GM13977 (cell line): ENCODE measurements around the gene CYP4F11.
"Not testable (repeated sequence)": the region's sequence is repeated elsewhere in the genome, so short reads cannot be mapped to it uniquely, and the experiment has no call there.

Experiments used
- DNase-seq: peaks from one replicate; pipeline ENCODE4 v3.0.0; 2012; ENCODE audit warnings: low spot score
- in situ Hi-C: fragments of 300-500 bp; cut with MboI; formaldehyde crosslinking; loops from one replicate; pipeline ENCODE4 v1.12.0; 2022; ENCODE audit warnings: low sequenced_read_pairs, low pct_unique_long_range_greater_than_20kb, mixed read lengths, inconsistent platforms; ENCODE audit not compliant: unreplicated experiment
- TF ChIP-seq, protein P1 (sequence below): IDR thresholded peaks from 2 replicates; pipeline ENCODE4 v1.5.1; 2012; ENCODE audit warnings: mild to moderate bottlenecking, control low read depth; ENCODE audit not compliant: insufficient read depth; ENCODE audit errors: extremely low read depth, missing control alignments

CYP4F11 gene

DNA sequence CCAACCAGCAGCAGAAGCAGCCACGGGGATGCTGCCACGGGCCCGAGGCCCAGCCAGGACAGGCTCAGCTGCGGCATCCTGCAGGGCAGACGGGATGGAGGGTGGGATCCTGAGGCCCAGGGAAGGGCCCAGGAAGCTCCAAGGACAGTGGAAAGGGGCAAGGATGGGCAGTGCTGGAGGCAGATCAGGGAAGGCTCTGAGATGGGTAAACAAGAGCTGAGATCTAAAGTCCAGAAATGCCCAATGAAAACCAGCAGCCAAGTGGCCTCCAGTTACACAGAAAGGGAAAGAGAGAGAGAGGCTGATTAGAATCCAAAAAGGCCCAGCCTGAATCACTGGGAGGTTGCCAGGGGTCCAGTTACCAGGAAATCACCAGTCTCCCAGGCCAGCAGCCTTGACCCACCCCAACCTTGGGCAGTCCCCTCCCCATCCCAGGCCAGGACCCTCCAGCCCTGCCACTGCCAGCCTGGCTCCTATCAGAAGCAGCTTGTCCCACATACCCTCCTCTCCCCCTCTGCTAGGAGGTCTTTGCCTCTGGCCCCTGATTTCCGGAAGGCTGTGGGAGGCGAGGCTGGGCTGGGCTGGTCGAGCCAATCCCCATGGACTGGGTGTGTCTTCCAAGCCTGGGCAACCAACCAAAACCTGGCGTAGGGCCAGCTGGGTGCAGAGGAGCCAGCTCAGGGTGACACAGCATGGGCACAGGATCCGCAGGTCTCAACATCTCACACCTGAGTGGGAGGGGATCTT is at the start of gene CYP4F11:
CYP4F11 (minus strand) TSS at position 198 of the 747 bp plus-strand sequence; CDS start at position 77, 121 bp downstream.
- in situ Hi-C loops, result loop anchor here (25.0 kb wide), 1 partner anchor 872 kb away; no protein-coding TSS in a partner anchor
- DNase-seq, result no peak
- TF ChIP-seq, protein P1, sequence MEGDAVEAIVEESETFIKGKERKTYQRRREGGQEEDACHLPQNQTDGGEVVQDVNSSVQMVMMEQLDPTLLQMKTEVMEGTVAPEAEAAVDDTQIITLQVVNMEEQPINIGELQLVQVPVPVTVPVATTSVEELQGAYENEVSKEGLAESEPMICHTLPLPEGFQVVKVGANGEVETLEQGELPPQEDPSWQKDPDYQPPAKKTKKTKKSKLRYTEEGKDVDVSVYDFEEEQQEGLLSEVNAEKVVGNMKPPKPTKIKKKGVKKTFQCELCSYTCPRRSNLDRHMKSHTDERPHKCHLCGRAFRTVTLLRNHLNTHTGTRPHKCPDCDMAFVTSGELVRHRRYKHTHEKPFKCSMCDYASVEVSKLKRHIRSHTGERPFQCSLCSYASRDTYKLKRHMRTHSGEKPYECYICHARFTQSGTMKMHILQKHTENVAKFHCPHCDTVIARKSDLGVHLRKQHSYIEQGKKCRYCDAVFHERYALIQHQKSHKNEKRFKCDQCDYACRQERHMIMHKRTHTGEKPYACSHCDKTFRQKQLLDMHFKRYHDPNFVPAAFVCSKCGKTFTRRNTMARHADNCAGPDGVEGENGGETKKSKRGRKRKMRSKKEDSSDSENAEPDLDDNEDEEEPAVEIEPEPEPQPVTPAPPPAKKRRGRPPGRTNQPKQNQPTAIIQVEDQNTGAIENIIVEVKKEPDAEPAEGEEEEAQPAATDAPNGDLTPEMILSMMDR, result no peak

- in situ Hi-C loops, result no loop called here
- TF ChIP-seq, protein P1, result no peak
- DNase-seq, result no peak
Observed at GRCh38 chr19:15979293-15979692, 45.0 kb upstream of the CYP4F11 start.

GRCh38 chr19:15977690-15978089 is 43.4 kb upstream of the CYP4F11 start:
- DNase-seq, result no peak
- in situ Hi-C loops, result no loop called here
- TF ChIP-seq, protein P1, result no peak

DNA sequence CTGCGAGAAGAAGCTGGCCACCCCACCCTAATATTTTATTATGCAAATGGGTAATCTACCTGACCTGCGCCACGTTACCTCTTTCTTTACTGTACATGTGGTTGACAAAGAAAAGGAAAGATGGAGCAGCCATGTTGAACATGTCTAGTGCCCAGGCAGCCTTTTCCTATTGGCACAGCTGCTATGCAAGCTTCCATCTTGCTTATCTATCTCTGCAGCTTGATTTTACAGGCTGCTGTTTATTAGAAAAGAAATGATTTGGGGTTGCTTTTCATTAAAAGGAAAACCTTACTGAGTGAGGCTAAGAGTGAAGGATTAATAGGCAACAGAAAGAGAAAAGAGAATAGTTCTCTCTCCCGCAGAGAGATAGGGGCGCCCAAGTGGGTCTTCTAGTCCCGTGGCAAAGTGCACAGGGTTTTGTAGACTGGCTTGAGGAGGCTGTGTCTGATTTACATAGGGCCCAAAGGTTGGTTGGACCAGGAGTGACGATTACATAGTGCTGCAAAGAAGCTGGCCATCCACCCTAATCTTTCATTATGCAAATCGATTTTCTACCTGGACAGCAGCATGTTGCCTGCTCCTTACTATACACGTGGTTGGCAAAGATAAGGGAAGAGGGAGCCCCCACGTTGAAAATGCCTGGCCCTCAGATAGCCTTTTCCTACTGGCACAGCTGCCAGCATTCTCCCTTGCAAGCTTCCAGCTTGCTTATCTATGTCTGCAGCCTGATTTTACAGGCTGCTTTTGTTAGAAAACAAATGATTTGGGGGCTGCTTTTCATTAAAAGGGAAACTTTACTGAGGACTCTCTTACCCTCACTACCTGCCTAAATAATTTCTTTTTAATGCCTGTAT is 42.7 kb upstream of the CYP4F11 start:
- in situ Hi-C loops, result no loop called here

GRCh38 chr19:15974856-15975255 is 40.5 kb upstream of the CYP4F11 start:
- DNase-seq, result no peak
- TF ChIP-seq, protein P1, result no peak
- in situ Hi-C loops, result no loop called here

More for the DNA sequence above, 42.7 kb upstream of the CYP4F11 start:
- TF ChIP-seq, protein P1, result no peak
- no peak for DNase-seq

GRCh38 chr19:15972043-15972442 is 37.7 kb upstream of the CYP4F11 start:
- in situ Hi-C loops, result not testable (repeated sequence)

DNA sequence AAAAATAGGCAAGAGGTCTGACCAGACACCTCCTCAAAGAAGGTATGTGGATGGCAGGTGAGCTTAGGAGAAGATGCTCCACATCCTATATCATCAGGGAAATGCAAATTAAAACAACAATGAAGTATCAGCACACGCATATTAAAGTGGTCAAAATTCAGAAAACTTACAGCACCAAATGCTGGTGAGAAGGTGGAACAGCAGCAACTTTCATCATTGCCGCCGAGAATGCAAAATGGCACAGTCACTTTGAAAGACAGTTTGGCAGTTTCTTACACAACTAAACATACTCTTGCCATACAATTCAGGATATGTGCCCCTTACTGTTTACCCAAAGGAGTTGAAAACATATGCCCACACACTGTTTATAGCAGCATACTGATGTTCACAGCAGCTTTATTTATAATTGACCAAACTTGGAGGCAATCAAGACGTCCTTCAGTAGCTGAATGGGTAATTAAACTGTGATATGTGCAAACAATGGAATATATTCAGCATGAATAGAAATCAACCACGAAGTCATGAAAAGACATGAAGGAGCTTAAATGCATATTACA is 37.0 kb upstream of the CYP4F11 start:
- in situ Hi-C loops, result no loop called here
- TF ChIP-seq, protein P1, result peak; percentile 33
- no peak for DNase-seq

More at GRCh38 chr19:15972043-15972442, 37.7 kb upstream of the CYP4F11 start:
- not testable (repeated sequence) for DNase-seq
